Epithelial cell of proximal tubule (primary cell): ENCODE data around the gene AQP6. TPM values are rescaled to one million over a fixed set of nuclear protein-coding genes. Genes with fewer than 3 reads are reported as not detected.

Experiments
- DNase-seq: peaks from one replicate; pipeline ENCODE4 v3.0.0-alpha.2; 2011; ENCODE audit warnings: low read depth
- H3K4me3 ChIP-seq: 2 replicates; pipeline ENCODE4 v1.5.1; 2011; ENCODE audit warnings: low read depth, mild to moderate bottlenecking, low read length
- total RNA-seq: library from RNA; depleted of rRNA; stranded (reverse); fragments of >200 nt; gene quantifications from 2 replicates; pipeline ENCODE4 v1.2.3, GENCODE V29; 2015
- TF ChIP-seq, protein P1 (sequence below): conservative IDR thresholded peaks from 2 replicates; pipeline ENCODE4 v1.5.1; 2012; ENCODE audit warnings: low read depth, mild to moderate bottlenecking, low read length

AQP6 gene
- total RNA-seq, 1 donor from 2014 or later, result not detected

DNA sequence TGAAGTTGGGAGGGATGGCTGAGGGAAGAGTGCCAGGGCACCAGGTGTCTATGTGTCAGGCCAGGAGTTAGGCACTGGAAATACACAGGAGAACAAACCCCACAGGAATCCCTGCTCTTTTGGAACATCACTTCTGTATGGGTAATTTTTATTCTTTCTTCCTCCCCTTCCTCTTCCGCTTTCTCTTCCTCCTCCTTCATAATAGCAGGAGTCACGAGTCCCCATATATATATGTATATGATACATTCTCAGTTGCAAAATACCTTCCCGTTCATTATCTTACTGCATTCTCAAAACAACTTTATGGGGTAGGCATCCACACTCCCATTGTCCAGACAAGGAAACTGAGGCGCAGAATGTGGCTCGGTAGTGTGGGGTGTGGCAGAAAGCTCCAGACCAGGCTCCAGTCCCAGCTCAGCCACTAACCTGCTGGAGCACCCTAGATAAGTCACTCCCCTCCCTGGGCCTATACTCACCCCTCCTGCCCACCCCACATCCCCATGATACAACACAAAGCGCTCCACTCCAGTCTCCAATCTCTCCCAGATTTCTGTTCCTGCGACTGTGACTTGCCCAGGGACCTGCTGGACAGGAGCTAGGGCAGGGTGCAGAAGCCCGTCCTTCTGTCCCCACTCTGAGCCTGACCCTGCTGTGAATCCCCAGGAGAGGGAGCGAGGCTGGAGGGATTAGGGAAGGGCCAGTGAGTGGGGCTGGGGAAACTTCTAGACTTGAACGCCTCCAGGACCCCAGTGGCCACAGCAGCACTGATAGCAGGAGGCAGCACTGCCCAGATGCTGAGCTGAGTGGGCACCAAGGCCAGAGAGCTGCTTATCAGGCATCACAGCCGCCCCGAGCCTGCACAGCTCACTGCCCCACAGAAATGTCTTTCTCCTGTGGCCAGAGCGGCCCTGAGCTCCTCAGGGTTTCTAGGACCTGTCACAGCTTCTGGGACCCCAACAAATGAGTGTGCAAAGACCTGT lies 23.6 kb upstream of the AQP6 start:
- no peak overlapping the region for H3K4me3 ChIP-seq
- DNase-seq, result no peak
- TF ChIP-seq, protein P1, sequence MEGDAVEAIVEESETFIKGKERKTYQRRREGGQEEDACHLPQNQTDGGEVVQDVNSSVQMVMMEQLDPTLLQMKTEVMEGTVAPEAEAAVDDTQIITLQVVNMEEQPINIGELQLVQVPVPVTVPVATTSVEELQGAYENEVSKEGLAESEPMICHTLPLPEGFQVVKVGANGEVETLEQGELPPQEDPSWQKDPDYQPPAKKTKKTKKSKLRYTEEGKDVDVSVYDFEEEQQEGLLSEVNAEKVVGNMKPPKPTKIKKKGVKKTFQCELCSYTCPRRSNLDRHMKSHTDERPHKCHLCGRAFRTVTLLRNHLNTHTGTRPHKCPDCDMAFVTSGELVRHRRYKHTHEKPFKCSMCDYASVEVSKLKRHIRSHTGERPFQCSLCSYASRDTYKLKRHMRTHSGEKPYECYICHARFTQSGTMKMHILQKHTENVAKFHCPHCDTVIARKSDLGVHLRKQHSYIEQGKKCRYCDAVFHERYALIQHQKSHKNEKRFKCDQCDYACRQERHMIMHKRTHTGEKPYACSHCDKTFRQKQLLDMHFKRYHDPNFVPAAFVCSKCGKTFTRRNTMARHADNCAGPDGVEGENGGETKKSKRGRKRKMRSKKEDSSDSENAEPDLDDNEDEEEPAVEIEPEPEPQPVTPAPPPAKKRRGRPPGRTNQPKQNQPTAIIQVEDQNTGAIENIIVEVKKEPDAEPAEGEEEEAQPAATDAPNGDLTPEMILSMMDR, result no peak

DNA sequence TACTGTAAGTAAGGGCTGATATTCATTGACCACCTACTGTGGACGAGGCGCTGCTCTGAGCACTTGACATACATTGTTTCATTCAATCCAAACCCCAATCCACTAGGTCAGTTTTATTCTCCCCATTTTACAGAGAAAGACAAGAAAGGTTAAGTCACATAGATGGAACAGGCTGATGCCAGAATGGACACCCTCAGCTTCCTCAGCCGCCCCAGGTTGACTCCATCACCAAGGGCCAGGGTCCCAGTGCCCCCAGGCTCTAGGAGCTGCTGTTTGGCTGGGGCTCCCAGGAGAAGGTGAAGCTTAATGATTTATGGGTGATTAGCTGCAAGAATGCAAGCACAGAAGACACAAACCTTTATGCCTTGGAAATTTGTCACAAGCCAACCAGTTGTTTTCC lies 22.9 kb upstream of the AQP6 start:
- TF ChIP-seq, protein P1, result no peak
- no peak overlapping the region for H3K4me3 ChIP-seq
- no peak for DNase-seq

DNA sequence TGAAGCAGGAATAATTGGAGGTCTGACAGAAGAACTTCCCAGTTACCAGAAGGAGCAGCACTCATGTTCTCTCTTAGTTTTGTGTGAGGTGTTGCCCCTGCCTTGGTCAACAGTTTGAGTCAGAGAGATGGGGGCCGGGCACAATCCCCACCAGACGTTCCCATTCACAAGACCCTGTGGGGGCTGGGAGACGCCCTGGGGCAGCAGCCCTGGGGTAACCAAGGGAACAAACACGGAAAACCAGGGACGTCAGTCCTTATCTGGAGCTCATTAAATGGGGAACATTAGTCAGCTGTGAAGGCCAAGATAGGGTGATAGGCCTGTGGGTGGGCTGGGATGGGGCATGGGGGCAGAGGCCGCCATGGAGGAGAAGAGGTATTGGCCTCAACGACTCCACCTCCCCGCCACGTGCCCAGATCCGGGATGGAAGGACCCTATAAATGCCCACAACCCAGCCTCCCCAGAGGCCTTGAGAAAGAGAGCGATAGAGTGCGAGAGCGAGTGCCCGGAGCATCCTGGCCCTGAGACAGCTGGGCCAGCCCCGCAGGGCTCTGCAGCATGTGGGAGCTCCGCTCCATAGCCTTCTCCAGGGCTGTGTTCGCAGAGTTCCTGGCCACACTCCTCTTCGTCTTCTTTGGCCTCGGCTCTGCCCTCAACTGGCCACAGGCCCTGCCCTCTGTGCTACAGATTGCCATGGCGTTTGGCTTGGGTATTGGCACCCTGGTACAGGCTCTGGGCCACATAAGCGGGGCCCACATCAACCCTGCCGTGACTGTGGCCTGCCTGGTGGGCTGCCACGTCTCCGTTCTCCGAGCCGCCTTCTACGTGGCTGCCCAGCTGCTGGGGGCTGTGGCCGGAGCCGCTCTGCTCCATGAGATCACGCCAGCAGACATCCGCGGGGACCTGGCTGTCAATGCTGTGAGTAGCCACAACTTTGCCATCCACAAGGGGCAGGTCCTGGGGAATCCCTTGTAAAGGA lies 22.2 kb upstream of the AQP6 start, which contains the start of gene AQP2:
Gene AQP2, plus strand, starts transcription at position 465 of the 979 bp plus-strand sequence. Its CDS starts 94 bp downstream, at position 559.
- TF ChIP-seq, protein P1, result no peak
- H3K4me3 ChIP-seq, result no peak within 1 kb of the TSS
- no peak for DNase-seq

DNA sequence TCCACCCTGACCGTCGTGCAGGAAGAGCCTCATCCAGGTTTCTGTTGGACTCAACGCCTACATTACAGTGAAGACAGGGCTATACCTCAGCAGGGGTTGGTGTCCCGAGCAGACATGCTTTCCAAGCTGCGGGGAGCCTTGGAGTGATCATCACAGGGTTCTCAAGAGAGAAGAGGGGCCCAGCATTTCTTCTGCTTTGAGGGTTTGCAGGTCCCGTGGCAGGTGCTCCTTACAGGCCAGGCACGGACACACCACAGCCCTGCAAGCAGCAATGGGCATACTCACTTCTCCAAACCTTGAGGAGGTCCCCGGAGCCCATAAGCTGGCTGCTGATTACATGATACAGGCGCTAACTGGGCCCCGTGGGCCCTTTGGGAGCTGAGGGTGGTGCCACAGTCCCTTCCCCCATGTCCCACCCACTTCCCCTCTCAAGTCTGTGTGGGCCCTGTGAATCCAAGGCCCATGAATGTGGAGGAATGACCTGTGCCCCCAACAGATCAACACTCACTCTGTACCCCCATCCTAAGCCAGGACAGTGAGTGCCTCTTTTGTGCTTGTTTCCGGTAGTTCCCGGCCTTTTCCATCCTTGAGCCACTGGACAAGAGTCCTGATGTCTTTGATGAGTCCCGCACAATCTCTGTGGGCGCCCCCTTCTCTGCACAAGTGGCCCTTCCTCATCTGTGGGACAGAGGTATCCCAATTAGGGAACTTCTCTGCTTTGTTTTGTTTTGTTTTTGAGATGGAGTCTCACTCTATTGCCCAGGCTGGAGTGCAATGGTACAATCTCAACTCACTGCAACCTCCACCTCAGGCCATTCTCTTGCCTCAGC lies 21.1 kb upstream of the AQP6 start:
- no peak overlapping the region for H3K4me3 ChIP-seq
- TF ChIP-seq, protein P1, result no peak
- DNase-seq, result no peak

DNA sequence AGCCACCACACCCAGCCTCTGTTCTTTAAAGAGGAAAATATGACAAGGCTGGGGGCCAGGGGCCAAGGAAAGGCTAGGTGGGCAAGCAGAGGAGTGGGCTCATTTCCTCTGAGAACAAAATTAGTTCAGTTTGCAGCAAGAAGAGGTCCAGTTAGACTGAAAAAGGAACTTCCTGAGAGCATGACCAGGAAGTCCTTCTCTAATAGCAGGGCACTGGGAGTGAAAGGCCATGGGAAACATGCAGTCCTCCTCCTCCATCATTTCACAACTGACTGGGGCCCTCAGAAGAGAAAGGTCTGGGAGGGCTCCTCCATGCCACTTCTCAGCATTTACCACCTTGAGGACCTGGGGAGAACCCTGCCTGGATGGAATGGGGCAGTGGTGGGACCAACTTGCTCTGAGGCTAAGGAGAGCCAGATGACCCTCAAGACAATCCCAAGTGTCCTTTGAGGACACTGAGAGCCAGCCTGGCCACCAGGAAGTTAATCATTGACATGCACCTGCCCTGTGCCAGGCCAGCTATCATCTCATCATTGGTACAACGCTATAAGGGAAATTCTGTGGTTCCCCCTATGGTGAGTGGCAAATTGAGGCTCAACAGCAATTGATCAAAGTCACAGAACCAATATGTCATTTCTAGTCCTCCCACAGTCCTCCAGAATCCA lies 20.2 kb upstream of the AQP6 start:
- H3K4me3 ChIP-seq, result no peak overlapping the region
- DNase-seq, result no peak
- TF ChIP-seq, protein P1, result no peak

DNA sequence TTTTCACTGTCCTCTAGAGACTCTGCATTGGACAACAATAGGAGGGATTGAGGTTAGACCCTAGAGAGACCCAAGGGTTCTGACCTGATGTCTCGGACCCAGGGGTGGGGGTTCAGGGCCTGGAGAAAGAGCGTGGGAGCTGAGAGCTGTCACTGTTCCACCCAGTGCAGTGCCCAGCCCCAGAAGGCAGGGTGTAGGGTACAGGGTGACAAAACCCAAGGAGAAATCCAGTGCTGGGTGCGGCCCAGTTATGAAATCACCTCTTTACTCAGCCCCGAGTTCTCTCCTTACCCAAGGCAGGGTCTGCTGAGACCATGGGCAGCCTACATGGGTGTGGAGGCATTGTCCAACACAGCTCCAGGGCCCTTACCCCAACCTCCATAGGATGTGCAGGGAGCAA lies 19.6 kb upstream of the AQP6 start:
- no peak for DNase-seq
- TF ChIP-seq, protein P1, result no peak

More for the DNA sequence above, 19.6 kb upstream of the AQP6 start:
- H3K4me3 ChIP-seq, result no peak overlapping the region
